GM18867 (cell line): ENCODE results near the gene ZNF831.

Experiments used
- ATAC-seq: cut with Tn5 transposase; IDR thresholded peaks from one replicate; pipeline ENCODE4 v1.9.1; 2021; ENCODE audit warnings: mild to moderate bottlenecking, moderate library complexity; ENCODE audit not compliant: unreplicated experiment

ZNF831 gene

GRCh38 chr20:59295531-59295930 is 131.9 kb downstream of the ZNF831 start:
- ATAC-seq, result no peak

- ATAC-seq, result no peak
Observed at GRCh38 chr20:59297686-59298085, 134.1 kb downstream of the ZNF831 start.

- no peak for ATAC-seq
Observed at GRCh38 chr20:59299945-59300332, 136.3 kb downstream of the ZNF831 start.

- no peak for ATAC-seq
Observed at GRCh38 chr20:59300333-59301081, 136.9 kb downstream of the ZNF831 start, which contains the start of gene EDN3. Gene EDN3, plus strand, starts transcription at chr20:59300611. Its CDS starts 202 bp downstream, at chr20:59300813.

GRCh38 chr20:59301343-59302007 is 137.9 kb downstream of the ZNF831 start:
- ATAC-seq, result no peak

- ATAC-seq, result no peak
Observed at GRCh38 chr20:59305908-59306655, 142.5 kb downstream of the ZNF831 start.

GRCh38 chr20:59307270-59307669 is 143.6 kb downstream of the ZNF831 start:
- ATAC-seq, result no peak
